ENCODE measurements around the gene PLEKHA8. TPM values are rescaled to one million over a fixed set of nuclear protein-coding genes. Genes with fewer than 3 reads are reported as not detected.

Gene PLEKHA8
- total RNA-seq, 2 experiments from 2014 or later: 10.8 to 10.9 TPM

DNA sequence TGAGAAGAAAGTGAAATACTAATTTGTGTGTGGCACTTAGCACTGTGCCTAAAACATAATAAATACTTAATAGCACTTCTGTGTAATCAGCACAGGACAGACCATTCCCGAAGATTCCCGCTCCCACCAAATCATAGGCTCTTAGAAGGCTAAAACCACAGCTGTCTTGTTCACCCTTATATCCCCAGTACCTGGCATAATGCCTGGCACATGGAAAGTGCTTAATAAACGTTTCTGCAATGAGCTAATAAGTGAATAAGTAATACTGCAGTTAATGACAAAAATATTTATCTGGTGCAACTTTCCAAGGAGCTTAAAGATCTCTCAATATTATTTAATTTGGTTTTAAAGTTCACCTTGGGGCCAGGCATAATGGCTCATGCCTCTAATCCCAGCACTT is 149.8 kb downstream of the PLEKHA8 start:
- DNase-seq: no peak
- peaks cover 1% of the 10 kb centered on the region for H3K9me3 Mint-ChIP-seq (ENCODE audit: low read depth)
- no peak overlapping the region for H3K27ac Mint-ChIP-seq
- peaks cover 7% of the 10 kb centered on the region for H3K4me1 Mint-ChIP-seq
- no peaks in the 10 kb centered on the region for H3K27me3 Mint-ChIP-seq
- peaks cover 1% of the 10 kb centered on the region for H3K36me3 Mint-ChIP-seq
- no peak overlapping the region for H3K4me3 Mint-ChIP-seq
- no peak for ATAC-seq
- CTCF ChIA-PET: interaction anchor here (1.5 kb wide), 1 partner anchor 14 kb away, joined by 3 read pairs; no protein-coding TSS in a partner anchor

DNA sequence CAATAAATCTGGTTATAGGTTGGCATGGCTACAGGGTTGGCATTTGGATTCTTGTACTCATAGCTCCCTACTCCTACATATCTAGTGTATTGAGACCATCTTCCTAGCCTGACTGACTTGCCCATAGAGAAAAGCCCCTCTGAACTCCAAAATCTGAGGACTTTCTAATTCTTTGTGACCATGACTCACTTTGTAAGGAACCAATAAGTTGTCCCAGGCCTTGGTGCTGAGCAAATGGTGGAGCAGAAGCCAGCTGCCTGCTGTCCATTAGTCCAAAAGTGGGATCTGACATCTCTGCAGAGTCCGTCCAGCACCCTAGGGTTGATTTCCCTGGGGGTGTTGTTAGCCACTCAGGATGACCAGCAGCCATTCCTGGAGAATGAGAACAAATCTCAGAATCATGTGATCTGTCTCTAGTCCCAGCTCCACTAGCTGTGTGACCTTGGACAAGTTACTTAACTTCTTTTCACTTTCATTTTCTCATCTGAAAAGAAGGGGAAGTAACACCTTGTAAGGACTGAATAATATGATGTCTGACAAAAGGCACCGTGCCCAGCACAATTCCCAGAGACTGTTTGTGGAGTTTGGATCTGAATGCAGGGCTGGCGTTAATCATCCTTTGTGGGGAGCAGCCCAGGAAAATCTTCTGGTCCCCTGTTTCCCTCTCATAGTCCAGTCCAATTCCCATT is 150.7 kb downstream of the PLEKHA8 start:
- Mint-ChIP-seq H3K4me3 (peak overlapping the region; percentile 16), H3K4me1 (peaks cover 7% of the 10 kb centered on the region), H3K9me3 (ENCODE audit: low read depth) (peaks cover 1% of the 10 kb centered on the region), H3K27me3 (no peaks in the 10 kb centered on the region), H3K27ac (peak overlapping the region; percentile 29), H3K36me3 (peaks cover 1% of the 10 kb centered on the region)
- CTCF ChIA-PET: no interaction called here
- ATAC-seq (peak; percentile 67), DNase-seq (no peak)

Other genes starting within 250 kb of the PLEKHA8 start
- gene WIPF3, start 221.9 kb upstream of the PLEKHA8 start, total RNA-seq: not detected
- gene SCRN1, start 38.6 kb upstream of the PLEKHA8 start, total RNA-seq: 1 to 10 TPM; 3.5 to 4.9 TPM
- gene FKBP14, start 1.7 kb upstream of the PLEKHA8 start, total RNA-seq: 1 to 10 TPM; 5.2 to 6.4 TPM
- 1 to 10 TPM; 2.5 to 4.4 TPM for gene MTURN, start 106.6 kb downstream of the PLEKHA8 start, total RNA-seq

Data from activated CD8-positive, alpha-beta memory T cell treated with anti-CD3 and anti-CD28 coated beads, Interleukin-2, amount 10 ng/mL, durations not matched to agents 7 days and 5 days (primary cell).